ENCODE data around the gene MACO1.

Gene MACO1

DNA sequence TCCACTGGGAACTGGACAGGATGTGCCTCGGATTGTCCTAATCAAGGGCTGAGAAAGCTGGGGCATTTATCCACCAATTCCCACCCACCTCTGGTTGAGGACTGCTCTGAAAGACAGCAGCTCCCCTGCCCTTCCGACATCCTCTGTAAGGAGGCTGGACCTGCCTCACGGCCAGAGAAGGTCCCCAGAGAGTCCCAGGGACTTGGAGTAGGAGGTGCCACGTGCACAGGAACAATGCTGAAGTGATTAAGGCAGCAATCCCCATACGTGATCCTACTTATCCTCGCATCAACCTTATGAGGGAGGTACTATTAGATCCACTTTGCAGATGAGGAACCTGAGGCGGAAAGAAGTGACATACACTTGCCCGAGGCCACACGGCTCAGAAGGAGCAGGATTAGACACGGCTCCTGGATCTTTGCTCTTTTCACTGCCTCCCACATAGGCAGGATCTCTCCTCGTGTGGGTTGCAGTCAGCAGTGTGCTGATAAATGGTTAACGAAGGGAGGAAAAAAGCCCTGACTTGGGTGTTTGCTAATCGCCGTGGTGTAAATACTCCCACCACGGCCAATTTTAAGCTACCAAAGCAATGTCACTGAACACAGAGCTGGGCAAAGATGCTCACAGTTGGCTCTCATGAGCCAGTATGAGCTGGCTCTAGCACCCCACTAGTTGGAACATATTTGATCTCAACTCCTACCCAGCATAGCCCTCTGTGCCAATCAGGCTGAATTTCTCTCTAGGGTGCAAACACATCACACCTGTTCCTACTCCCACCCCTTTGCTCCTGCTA, 94.1 kb downstream of the MACO1 start:
- no peak for DNase-seq (ENCODE audit: low spot score)

DNA sequence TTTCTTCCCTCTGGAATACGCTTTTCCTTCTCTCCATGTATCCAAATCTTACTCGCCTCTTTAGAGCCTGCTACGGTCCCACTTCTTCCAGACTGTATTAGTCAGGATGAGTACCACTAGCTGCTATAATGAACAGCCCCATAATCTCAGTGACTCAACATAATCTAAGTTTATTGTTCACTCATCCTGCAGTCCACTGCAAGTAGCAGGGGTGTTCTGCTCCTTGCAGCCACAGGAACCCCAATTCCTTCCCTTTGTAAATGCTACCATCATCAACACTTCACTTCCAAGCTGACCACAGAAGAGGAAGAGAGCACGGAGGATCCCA, 94.6 kb downstream of the MACO1 start:
- DNase-seq (ENCODE audit: low spot score) = no peak

DNA sequence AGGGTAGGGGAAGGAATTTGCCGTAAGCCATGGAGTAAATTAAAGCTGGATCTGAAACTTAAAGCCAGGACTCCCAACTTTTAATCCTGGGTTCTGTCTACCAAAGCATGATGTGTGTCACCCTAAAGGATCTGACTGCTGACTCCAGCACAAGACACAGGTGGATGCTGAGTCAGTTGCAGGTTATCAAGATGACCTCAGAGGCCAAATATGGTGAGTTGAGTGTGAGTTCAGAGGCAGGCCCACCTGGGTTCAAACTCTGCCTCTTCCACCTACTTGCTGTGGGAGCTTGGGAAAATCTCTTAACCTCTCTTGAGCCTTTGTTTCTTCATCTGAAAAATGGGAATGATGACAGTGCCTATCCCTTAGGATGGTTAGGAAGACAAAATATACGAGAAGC, 96.1 kb downstream of the MACO1 start:
- peak; percentile 30 for DNase-seq (ENCODE audit: low spot score)

DNA sequence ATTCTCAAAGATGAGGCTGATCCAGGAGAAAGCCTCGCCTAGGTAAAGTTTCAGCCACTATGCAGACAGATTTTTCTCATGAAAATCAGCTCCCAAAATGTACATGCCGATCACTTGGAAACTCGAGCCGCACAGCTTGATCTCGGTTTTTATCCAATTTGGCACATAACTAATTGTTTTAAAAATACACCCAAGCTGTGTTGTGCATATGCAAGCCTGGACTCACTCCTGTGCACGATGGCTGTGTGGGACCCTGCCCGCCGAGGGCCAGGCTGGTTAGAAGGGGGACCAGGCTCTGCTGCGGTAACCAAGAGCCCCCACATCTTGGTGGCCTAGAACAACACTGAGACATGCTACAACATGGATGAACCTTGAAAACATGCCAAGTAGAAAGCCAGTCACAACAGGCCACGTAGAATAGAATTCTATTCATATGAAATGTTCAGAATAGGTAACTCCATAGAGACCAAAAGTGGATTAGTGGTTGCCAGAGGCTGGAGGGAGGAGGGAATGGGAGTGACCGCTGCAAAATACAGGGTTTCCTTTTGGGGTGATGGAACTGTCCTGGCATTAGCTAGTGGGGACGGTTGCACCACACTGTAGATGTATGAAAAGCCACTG, 96.6 kb downstream of the MACO1 start:
- no peak for DNase-seq (ENCODE audit: low spot score)

DNA sequence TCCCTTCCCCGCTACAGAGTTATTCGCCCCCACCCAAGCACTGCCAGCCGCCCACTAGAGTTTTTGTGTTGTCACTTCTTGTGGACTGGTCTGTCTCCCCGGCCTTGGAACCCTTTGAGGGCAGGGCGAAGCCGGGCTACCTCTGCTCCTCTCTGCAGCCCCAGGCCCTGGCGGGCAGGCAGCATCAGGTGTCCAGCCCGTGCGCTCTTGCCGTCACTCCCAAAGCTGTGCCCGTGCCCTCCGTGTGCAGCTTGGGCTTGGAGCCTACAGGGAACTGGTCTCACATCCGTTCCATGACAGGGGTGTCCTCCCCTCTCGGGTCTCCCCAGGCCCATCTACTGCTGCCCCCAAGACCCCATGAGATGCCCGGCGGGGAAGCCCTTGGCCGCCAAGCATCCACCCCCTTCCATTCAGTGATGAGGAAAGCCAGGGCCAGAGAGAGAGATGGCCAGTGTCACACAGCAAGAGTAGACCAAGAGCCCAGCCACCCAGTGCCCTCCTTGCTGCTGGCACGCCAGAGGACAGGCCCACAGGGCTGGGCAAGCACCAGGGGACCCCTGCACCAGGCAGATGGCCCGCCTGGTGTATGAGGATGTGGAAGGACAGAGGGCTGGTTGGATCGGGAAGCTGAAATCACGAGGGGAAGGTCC, 97.4 kb downstream of the MACO1 start:
- DNase-seq (ENCODE audit: low spot score) = no peak

DNA sequence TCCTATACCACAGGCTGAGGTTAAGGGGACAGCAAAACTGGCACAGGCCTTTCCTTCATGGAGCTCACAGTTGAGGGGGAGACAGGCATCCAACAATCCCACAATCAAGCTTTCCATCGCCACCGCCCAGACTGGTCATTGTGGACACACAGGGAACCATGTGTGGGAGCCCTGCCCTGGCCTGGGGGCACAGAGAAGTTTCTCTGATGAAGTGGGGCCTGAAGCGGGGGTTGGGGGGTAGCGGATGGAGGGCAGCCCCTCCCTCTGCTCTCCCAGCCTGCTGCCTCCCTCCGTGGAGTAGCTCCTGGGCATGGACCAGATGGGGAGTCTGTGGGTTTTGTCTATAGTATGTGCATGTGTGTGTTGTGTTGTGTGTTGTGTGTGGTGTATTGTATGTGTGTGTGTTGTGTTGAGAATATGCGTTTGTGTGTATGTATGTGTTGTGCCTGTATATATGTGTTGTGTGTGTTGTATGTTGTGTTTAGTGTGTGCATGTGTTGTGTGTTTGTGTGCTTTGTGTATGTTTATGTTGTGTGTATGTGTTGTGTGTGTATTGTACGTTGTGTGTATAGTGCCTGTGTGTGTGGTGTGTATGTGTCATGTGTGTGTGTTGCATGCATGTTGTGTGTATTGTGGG, 98.3 kb downstream of the MACO1 start:
- no peak for DNase-seq (ENCODE audit: low spot score)

DNA sequence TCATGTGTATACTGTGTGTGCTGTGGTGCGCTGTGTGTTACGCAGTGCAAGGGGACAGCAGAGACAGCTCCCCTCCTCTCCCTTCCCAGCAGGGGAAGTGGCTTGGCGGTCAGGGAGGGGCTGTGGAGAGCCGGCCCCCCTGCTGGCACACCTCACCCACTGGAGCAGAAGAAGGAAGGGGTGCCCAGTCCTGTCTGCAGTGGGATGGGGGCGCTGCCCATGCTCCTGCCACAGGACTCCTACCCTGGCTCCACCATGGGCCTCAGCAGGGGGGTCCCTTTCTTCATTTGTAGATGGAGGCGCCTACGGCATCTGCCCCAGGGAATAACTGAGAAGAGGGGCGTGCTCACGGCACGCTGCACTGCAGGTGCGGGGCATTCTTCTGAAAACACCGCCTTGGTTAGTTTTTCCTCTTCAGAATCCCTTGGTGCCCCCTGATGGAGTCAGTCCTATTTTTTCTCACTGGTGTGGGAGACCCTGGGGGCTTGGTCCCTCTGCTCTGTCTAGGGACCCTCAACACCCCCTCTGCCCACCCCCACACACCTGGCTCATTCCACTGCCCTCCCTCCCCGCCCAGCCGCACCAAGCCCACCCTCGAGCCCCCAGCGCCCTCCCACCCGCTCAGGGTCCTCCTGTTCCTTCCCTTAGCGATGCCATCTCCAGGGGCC, 99.0 kb downstream of the MACO1 start:
- DNase-seq (ENCODE audit: low spot score) = no peak

DNA sequence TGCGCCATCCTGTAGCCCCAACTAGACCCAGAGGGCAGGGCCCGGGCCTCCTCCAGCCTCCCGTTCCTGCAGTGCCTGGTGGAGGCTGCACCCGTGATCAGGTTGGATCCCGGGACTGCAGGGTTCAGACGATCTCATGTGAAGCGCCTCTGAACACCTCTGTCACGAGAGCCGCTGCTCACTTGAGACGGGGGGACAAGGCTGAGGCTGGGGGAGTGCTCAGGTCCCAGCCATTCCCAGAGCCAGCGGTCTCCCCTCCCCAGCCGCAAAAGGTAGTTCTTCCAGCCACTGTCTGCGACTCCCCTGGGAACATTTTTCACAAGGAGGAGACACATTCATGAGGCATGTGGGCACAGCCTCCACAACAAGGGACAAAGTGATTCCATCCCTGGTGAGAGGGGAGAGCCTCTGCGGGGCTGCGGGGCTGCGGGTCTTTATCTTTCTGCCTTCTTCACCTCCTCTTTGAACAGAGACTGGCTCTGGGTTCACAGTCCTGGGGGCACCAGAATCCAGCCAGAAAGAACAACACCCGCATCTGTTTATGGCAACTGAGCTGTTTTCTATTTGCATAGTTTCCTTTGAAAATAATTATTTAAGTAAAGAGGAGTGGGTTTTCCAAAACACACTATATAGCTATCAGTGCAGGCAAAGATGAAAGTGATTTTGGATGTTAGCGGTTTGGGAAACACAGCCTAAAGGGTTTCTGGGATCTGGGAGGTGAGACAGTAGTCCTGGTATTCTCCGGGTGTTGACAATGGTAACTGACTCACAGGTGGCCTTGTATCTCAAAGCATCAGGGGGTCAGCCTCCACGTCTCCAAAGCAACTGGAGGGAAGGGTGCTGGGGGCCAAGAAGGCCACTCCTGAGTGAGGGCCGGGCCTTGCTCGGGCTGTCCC, 99.7 kb downstream of the MACO1 start:
- no peak for DNase-seq (ENCODE audit: low spot score)

DNA sequence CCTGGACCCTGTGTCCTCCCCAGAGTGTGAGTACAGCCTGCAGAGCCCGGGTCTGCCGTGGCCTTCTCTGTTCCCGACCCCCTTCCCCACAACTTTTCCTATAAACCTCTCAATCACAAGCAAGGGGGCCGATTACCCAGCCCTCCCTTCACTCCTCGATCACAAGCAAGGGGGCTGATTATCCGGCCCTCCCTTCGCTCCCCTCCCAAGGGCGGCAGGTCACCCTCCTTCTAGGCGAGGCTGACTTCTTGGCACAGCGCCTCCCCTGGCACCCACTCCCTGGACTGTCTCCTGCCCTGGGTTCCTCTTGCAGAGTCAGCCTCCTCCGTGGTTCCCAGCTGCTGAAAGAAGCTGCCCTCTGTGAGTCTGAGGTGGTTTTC, 100.4 kb downstream of the MACO1 start:
- no peak for DNase-seq (ENCODE audit: low spot score)

DNA sequence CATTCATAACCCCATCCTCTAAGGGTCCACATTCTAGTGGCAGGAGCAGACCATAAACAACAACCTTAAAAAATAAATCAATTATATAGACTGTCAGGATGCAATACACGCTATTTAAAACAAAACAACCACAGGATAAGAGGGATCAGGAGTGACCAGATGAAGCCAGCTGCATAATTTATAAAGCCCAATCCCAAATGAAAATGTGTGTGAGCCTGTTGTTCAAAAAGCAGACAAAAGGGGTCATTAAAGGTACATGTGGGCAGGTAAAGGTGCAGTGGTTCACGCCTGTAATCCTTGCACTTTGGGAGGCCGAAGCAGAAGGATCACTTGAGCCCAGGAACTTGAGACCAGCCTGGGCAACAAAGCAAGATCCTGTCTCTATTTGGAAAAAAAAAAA, 102.3 kb downstream of the MACO1 start:
- no peak for DNase-seq (ENCODE audit: low spot score)

DNA sequence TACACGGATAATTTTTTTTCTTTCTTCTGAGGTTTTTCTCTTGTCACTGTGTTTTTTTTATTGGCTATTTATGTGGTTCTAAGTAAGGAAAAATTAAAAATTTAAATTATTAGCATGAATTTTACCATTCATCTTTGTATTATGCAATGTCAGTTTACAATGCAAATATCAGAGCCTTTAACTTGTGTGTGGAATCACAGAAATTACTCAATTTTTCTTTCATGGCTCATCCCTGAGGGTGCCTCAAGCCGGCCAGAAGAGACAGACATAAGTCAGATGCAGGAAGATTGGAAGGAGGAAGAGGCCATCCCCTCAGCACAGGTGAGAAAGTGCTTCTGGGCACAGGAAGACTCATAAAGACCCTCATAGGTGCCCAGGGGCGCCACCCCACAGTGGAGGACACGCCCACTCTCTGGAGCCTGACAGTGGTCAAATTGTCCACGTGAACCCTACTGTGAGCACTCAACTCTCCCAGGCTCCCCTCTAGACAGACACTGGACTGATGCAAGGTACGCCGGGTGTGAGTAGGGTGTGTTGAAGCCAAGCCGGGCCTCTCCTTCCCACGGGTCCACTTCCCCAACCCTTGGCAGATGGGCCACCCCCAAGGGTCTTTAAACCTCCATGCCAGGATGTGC, 103.2 kb downstream of the MACO1 start:
- DNase-seq (ENCODE audit: low spot score) = no peak

DNA sequence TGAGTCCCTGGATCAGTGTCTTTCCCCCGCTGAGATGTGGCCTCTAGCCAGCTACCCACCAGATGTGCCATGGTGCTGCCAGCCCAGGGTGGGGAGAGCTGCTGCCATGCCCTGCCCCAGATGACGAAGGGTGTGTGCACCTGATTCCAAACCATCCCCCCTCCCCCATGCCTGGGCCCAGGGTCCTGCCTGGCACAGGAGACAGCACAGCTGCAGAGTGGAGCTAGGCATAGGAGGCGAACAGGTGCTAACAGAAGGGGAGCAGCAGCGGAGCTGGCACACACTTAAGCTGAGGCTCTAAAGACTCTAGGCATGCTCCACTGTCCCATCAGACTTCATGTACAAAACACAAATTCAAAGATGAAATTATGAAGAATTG, 103.7 kb downstream of the MACO1 start:
- no peak for DNase-seq (ENCODE audit: low spot score)

DNA sequence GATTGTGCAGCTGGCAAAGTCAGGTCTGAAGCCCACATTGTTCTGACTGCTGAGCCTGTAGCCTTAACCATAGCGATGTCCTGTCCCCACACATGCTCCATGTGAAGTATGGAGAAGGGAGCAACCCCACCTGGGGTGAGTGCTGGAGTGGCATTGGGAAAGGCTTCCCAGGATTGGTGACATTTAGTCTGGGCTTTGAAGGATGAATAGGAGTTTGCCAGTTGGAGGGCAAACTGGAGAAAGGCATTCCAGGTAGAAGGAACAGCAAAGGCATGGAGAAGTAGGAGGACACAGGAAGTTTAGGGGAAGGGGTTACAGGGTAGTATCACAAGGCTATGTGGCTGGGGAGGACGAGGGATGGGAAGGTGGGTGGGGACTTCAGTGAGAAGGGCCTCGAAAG, 105.4 kb downstream of the MACO1 start:
- DNase-seq (ENCODE audit: low spot score) = no peak

DNA sequence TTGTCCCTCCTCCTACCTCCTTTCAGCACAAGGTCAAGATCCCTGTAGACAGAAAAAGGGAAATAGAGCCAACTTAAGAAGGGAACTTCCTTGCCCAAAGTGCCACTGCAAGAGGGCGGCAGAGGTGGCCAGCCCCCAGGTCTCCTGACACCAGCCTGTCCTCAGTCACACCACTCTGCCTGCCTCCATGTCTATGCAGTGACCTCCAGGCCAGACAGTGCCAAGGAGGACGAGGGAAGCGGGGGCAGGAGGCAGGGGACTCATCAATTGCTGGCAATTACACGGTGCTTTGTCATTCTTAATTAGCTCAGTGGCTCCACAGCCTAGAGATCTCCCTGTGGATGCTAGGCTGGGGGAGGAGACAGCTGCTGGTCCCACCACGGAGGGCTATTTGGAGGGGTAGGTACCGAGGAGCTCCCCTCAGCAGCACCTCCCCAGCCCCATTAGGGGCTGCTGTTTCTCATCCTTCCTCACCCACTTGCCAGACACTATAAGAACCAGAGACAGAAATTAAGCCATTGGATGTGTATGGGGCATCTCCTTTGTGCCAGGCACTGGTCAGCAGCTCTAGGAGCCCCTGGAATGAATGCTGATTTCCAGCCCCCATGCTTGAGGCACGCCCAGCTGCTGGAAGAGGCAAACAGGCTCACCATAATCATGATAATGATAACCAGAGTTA, 106.6 kb downstream of the MACO1 start:
- DNase-seq (ENCODE audit: low spot score) = no peak

DNA sequence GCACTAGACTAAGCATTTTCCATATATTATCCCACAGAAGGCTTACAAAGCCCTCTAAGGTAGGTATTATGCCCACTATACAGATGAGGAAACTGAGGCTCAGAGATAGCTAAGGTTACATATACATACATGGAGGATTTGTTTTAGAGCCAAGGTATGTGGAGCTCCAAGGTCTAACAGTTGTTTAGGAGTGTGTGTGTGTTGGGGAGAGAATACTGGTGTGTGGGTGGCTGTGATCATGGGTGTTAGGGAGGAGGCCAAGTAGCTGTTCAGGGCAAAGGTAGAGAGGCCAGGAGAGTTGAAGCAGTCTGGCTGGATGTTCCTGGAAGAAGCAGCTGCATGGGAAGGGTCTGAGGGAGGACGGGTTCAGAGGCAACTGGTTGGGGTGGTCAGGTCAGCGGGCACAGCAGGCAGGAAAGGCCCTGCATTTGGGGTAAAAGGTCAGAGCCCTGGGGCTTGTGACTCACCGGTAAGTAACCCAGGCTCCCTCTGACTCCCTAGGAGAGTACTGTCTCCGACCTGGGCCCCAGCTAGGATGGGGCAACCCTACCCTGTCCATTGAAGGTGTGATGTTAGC, 107.6 kb downstream of the MACO1 start:
- no peak for DNase-seq (ENCODE audit: low spot score)

DNA sequence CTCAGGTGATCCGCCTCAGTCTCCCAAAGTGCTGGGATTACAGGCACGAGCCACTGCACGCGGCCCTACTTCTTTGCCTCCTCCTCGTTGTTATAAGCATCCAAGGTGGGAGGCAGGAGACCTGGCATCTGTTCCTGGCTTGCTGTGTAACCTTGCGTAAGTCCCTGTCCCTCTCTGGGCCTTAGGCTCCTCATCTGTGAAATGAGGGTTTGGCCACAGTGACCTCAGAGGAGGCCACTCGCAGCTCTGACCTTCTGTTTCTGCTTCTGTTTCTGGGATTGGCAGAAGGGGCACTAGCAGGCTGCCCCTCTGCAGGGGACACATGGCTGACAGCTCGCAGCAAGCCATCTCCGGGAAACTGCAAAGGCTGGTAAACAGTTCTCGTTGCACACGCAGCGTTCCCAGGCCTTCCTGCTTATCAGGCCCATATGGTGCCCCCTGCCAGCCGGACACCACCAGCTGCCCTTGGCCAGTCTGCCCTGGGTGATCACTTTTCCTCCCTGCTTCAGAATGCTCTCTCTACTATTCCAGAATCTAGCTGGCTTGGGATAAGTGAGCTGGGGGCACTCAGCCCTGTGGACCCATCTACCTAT, 110.1 kb downstream of the MACO1 start:
- DNase-seq (ENCODE audit: low spot score) = no peak

DNA sequence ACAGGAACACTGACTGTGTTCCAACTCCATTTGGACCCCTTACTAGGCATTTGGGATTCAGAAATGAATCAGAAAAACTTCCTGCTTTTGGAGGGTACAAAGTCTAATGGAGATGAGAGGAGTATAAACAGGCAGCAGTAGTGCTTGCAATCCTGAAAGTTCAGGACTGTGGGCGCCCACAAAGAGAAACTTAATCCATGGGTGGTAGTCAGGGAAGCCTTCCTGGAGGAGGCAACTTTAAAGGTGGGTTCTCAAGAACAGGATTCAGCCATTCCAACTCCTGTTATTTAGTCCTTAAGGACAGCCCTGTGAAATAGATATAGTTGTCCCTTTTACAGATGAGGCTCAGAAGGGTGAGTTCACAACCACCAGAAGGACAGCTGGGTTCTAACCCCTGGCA, 110.7 kb downstream of the MACO1 start:
- no peak for DNase-seq (ENCODE audit: low spot score)

DNA sequence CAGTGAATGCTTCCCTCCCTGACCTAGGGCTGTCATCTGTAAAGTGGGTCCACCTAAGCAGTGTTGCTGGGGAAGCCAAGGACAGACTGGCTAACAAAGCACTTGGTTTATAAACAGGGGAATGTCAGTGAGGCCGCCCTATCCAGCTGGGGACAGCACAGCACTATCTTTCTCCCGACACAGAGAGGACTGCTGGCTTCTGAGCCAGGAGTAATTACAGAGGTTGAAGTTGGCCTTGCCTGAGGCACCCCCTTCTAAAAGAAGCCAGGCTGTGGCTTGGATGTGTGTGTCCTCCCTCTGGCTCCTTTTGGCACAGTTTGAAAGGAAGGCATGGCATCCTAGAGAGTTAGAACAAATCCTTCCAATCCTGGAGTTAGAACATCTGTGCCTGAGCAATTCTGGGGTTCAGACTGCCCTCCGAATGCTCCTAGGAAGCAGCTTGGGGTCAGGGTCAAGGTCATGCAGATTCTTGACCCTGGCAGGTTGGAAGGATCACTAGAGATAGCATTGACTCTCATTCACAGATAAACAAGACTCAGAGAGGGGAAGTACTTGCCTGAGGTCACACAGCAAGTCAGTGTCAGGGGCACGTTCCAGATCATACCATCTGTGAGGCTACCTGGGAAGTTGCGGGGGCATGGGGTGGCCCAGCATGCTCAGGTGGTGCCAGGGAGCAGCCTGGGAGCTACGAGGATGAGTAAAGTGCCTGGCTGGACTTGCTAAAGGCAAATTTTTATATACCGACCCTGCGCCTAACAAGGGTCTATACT, 111.4 kb downstream of the MACO1 start:
- DNase-seq (ENCODE audit: low spot score) = no peak

DNA sequence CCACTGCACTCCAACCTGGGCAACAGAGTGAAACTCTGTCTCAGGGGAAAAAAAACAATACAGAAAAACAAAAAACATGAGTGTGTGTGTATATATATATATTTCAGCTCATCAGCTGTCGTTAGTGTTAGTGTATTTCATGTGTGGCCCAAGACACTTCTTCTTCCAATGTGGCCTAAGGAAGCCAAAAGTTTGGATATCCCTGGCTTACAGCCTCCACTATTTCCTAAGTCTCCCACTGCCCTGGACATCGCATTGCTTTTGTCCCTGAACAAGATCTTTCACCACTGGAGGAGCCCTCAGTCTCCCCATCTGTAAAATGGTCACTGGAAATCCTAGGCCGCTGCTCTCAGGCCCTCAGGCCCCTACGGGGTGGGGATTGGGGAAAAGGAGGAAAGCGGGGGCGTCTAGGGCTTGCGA, 112.3 kb downstream of the MACO1 start:
- DNase-seq (ENCODE audit: low spot score) = no peak
